Activated CD8-positive, alpha-beta memory T cell treated with anti-CD3 and anti-CD28 coated beads for 4 hours (primary cell): ENCODE measurements around the gene CTSC.

Source experiments
- DNase-seq, 2 donors: peaks; one replicate each; pipeline ENCODE4 v3.0.0-alpha.2; 2020; ENCODE audit warnings: low read depth in 2 of 2

CTSC gene

GRCh38 chr11:88317536-88317935 lies 20.0 kb downstream of the CTSC start:
- DNase-seq: no peak

GRCh38 chr11:88315981-88316441 lies 21.5 kb downstream of the CTSC start:
- no peak for DNase-seq

GRCh38 chr11:88315015-88315414 lies 22.5 kb downstream of the CTSC start:
- no peak for DNase-seq

- DNase-seq: no peak
These were observed 24.1 kb downstream of the CTSC start for GRCh38 chr11:88313441-88313840.

- DNase-seq: no peak
These were observed 24.9 kb downstream of the CTSC start for GRCh38 chr11:88312628-88313027.

GRCh38 chr11:88310246-88310645 lies 27.3 kb downstream of the CTSC start:
- no peak for DNase-seq

- no peak for DNase-seq
These were observed 29.0 kb downstream of the CTSC start for GRCh38 chr11:88308576-88308975.

GRCh38 chr11:88307749-88308425 lies 29.6 kb downstream of the CTSC start:
- DNase-seq: no peak

GRCh38 chr11:88306785-88307184 lies 30.8 kb downstream of the CTSC start:
- no peak for DNase-seq

GRCh38 chr11:88305430-88305829 lies 32.1 kb downstream of the CTSC start:
- DNase-seq: no peak

- no peak for DNase-seq
These were observed 33.2 kb downstream of the CTSC start for GRCh38 chr11:88304352-88304751.

GRCh38 chr11:88303037-88303436 lies 34.5 kb downstream of the CTSC start:
- no peak for DNase-seq

- no peak for DNase-seq
These were observed 35.9 kb downstream of the CTSC start for GRCh38 chr11:88301488-88302140.

- DNase-seq: no peak
These were observed 36.5 kb downstream of the CTSC start for GRCh38 chr11:88300888-88301487.

- DNase-seq: no peak
These were observed 39.7 kb downstream of the CTSC start for GRCh38 chr11:88297863-88298262.

GRCh38 chr11:88297421-88297820 lies 40.1 kb downstream of the CTSC start:
- DNase-seq: no peak

- DNase-seq: no peak
These were observed 42.5 kb downstream of the CTSC start for GRCh38 chr11:88295028-88295427.

GRCh38 chr11:88293931-88294330 lies 43.6 kb downstream of the CTSC start:
- DNase-seq: no peak

GRCh38 chr11:88292171-88292843 lies 45.2 kb downstream of the CTSC start:
- DNase-seq: no peak

- no peak for DNase-seq
These were observed 49.0 kb downstream of the CTSC start for GRCh38 chr11:88288560-88288959.

GRCh38 chr11:88284336-88285050 lies 53.0 kb downstream of the CTSC start:
- no peak for DNase-seq
